ENCODE measurements around the gene PMEL.
"Not testable (repeated sequence)": the region's sequence is repeated elsewhere in the genome, so short reads cannot be mapped to it uniquely, and the experiment has no call there.

Gene PMEL

GRCh38 chr12:55965941-55966407 is at the start of gene PMEL:
Gene PMEL, minus strand, starts transcription at chr12:55966042. Its CDS starts 31 bp downstream, at chr12:55966011.
- no peak for DNase-seq

GRCh38 chr12:56014205-56014604 is 48.4 kb upstream of the PMEL start:
- DNase-seq: no peak

GRCh38 chr12:56013482-56013881 is 47.6 kb upstream of the PMEL start:
- DNase-seq: no peak

GRCh38 chr12:56011509-56012090 is 45.8 kb upstream of the PMEL start:
- DNase-seq: no peak

GRCh38 chr12:56010111-56010570 is 44.3 kb upstream of the PMEL start:
- no peak for DNase-seq

- DNase-seq: peak; percentile 86
Observed at GRCh38 chr12:56007564-56008559, 42.0 kb upstream of the PMEL start.

GRCh38 chr12:56004211-56004610 is 38.4 kb upstream of the PMEL start:
- DNase-seq: no peak

GRCh38 chr12:56003376-56003775 is 37.5 kb upstream of the PMEL start:
- not testable (repeated sequence) for DNase-seq

DNA sequence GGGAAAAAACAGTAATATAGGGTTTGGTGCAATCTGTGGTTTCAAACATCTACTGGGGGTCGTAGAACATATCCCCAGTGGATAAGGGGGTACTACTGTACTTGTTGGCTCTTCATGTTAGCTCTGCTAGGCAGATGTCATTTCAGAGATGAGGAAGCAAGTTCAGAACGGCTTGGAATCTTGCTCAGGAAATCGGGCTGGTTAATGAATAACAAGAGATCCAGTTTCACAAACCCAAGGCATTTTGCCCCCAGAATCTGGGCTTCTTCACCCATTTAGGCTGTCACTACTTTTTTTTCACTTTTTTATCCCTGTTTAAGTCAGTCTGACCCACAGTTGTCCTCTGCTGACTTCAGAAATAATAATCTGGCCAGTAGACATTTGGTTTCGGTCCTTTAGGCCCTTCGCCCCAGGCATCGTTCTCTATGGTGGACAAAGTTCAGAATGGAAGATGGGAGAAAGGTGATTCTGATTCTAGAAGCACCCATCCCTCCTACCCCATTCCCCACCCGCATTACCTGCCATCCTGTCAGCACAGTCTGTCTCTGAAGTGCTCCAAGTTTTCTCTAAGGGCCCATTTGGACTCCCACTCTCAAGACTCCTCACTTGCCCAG is 35.8 kb upstream of the PMEL start:
- no peak for DNase-seq

GRCh38 chr12:55999999-56000540 is 34.2 kb upstream of the PMEL start:
- DNase-seq: not testable (repeated sequence)

GRCh38 chr12:55999522-55999921 is 33.7 kb upstream of the PMEL start:
- not testable (repeated sequence) for DNase-seq

DNA sequence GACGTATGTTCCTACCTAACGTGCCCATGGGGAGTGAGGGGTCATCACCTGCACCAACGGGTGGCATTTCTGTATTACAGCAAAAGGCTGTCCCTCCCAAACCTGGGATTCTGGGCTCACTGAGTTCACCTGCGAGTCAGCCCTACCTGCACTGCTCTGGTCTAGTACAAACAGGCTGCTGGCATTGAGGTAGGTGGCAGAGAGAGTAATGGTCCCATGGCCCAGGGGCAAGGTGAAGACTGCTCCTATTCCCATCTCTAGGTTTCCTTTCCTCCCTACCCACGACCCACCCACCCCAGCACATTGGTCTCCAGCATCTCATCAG is 31.7 kb upstream of the PMEL start:
- DNase-seq: peak; percentile 5

GRCh38 chr12:55996715-55997534 is 31.1 kb upstream of the PMEL start, which contains the start of gene SUOX:
Gene SUOX, plus strand, starts transcription at chr12:55997276. Its CDS starts 4,946 bp downstream, at chr12:56002222.
- DNase-seq: peak; percentile 15

- DNase-seq: peak; percentile 75
Observed at GRCh38 chr12:55996201-55996714, 30.4 kb upstream of the PMEL start.

DNA sequence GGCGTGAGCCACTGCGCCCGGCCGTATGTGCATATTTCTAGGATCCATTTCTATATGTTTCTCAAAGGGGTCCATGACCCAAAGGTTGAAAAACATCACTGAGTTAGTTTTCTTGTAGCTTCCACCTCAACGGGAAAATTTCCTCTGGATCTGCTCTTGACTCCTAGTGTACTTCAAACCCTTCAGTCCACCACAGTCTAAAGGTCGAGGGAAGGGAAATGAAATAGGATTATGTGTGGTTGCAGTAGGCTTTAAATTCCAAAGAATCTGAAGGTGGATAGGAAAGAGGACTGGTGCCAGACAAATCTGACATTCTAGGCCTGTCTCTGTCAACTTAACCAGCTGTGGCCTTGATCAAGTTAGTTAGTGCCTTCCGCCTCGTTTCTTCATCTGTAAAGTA is 29.5 kb upstream of the PMEL start:
- DNase-seq: no peak

DNA sequence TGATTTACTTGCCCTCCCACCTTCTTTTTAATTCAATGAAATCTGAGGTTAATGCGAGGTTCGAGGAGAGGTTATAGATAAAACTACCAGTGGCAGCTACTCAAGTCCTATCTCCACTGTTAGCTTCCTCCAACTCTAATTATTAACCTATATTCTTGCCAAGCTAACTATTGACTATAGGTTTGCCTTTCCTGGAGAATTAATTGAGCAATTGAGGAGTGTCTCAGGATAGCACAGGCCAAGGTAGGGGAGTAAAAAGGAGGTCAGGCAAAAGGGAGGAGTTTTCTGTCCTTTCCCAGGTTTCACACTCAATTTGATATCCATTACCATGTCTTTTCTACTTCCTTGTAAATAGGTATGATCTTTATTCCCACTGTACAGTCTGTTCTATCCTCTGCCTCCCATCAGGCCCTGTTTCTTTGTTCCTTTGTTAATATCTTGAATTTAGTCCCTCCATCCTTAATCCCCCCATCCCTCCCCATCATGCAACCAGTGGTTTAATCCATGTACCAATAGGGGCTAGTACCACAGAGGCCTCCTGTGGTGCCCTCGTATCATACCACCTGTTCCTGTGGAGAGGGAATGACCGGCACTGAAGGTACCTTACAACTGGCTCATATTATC is 27.5 kb upstream of the PMEL start:
- DNase-seq: no peak

- no peak for DNase-seq
Observed at GRCh38 chr12:55991110-55991509, 25.3 kb upstream of the PMEL start.

DNA sequence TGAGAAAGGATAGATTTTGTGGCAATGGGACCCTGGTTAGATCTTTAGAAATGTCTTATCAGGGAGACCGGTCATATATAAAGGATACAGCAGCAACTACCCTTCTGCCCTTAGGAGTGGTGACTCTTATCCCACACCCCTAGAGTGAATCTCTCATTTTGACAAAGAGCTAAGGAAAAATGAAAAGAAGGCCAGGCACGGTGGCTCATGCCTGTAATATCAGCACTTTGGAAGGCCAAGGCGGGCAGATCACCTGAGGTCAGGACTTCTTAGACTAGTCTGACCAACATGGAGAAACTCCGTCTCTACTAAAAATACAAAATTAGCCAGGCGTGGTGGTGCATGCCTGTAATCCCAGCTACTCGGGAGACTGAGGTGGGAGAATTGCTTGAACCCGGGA is 20.1 kb upstream of the PMEL start:
- not testable (repeated sequence) for DNase-seq

GRCh38 chr12:55985341-55985740 is 19.5 kb upstream of the PMEL start:
- DNase-seq: no peak

GRCh38 chr12:55984861-55985260 is 19.0 kb upstream of the PMEL start:
- no peak for DNase-seq

DNA sequence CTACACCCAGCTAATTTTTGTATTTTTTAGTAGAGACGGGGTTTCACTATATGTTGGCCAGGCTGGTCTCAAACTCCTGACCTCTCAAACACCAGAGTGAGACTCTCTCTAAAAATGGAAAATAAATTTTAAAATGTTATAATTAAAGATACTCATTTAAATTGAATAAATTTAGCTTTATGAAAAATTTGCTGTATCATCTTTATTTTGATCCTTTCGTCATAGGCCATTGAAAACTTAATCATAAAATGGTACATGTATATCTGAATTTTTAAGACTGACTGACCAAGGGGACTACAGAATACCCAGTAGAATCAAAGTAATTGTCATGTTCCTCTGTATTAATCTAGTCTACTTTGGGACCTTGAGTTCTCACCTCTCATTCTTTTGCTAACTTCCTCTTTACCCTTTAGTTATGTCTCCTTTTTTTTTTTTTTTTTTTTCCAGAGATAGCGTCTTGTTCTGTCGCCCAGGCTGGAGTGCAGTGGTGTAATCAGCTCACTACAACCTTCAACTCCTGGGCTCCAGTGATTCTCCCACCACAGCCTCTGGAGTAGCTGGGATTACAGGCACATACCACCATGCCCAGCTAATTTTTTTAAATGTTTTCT is 17.5 kb upstream of the PMEL start:
- no peak for DNase-seq
